Activated gamma-delta T cell (primary cell): Measurements from ENCODE around the gene KIF14.
"Not testable (repeated sequence)": the region's sequence is repeated elsewhere in the genome, so short reads cannot be mapped to it uniquely, and the experiment has no call there.

ENCODE experiments used
- DNase-seq: peaks from one replicate; lab custom pipeline; 2025; lab: John Stamatoyannopoulos, UW

The KIF14 gene

GRCh38 chr1:200631375-200631774 lies 10.8 kb upstream of the KIF14 start:
- no peak for DNase-seq

- not testable (repeated sequence) for DNase-seq
Observed at GRCh38 chr1:200630515-200630899, 10.0 kb upstream of the KIF14 start.

- DNase-seq = no peak
Observed at GRCh38 chr1:200629876-200630514, 9.4 kb upstream of the KIF14 start.

GRCh38 chr1:200628223-200628881 lies 7.8 kb upstream of the KIF14 start:
- DNase-seq = no peak

- no peak for DNase-seq
Observed at GRCh38 chr1:200627575-200628222, 7.1 kb upstream of the KIF14 start.

- no peak for DNase-seq
Observed at GRCh38 chr1:200626853-200627534, 6.4 kb upstream of the KIF14 start.

GRCh38 chr1:200625381-200625824 lies 4.9 kb upstream of the KIF14 start:
- DNase-seq = no peak

GRCh38 chr1:200624679-200625335 lies 4.3 kb upstream of the KIF14 start:
- DNase-seq = no peak

GRCh38 chr1:200619894-200620272 lies 668 bp downstream of the KIF14 start:
- no peak for DNase-seq

- no peak for DNase-seq
Observed at GRCh38 chr1:200610846-200611245, 9.7 kb downstream of the KIF14 start.

- no peak for DNase-seq
Observed at GRCh38 chr1:200602632-200603031, 17.9 kb downstream of the KIF14 start.

GRCh38 chr1:200590001-200590400 lies 30.6 kb downstream of the KIF14 start:
- no peak for DNase-seq

GRCh38 chr1:200588698-200589097 lies 31.9 kb downstream of the KIF14 start:
- no peak for DNase-seq

GRCh38 chr1:200564319-200564718 lies 56.2 kb downstream of the KIF14 start:
- DNase-seq = no peak

GRCh38 chr1:200561856-200562214 lies 58.7 kb downstream of the KIF14 start:
- no peak for DNase-seq

- DNase-seq = no peak
Observed at GRCh38 chr1:200558866-200559459, 61.6 kb downstream of the KIF14 start.

- DNase-seq = no peak
Observed at GRCh38 chr1:200556002-200556401, 64.5 kb downstream of the KIF14 start.

GRCh38 chr1:200552737-200553136 lies 67.8 kb downstream of the KIF14 start:
- DNase-seq = not testable (repeated sequence)

- DNase-seq = no peak
Observed at GRCh38 chr1:200550367-200550766, 70.2 kb downstream of the KIF14 start.

- no peak for DNase-seq
Observed at GRCh38 chr1:200547386-200547785, 73.2 kb downstream of the KIF14 start.

GRCh38 chr1:200546577-200546976 lies 74.0 kb downstream of the KIF14 start:
- no peak for DNase-seq

- DNase-seq = no peak
Observed at GRCh38 chr1:200542162-200542561, 78.4 kb downstream of the KIF14 start.
